ENCODE measurements around the gene TWIST2.

The TWIST2 gene

GRCh38 chr2:238839428-238839827 lies 8.5 kb upstream of the TWIST2 start:
- no peak for DNase-seq

DNA sequence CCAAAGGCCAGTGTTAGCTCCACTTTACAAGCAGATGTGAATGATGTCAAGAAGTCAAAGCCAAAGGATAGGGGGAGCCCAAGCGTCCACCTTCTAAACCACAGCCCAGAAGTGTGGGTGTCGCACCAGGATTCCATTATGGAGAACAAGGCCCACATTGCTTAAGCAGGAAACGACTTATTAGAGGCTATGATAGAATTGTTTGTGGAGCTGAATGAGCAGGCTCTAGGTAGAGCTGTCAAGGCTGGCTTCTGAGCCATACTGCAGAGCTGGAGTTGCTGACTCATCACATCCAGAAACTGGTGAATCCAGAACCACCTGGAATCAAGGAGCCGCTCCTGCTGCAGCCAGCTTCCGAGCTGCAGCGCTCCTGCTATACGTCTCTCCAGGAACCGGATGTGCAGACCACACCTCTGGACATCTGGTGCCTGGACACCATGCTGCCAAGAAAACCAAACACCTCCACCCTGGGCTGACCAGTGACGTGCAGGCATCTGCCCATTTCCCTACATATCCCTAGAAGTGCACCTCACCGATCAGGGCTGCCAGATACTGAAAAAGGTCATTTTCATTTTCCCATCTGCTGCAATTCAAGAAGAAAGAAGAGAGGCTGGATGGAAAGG lies 6.2 kb upstream of the TWIST2 start:
- DNase-seq, result no peak

- DNase-seq, result no peak
These were observed 4.4 kb upstream of the TWIST2 start for GRCh38 chr2:238843476-238843875.

DNA sequence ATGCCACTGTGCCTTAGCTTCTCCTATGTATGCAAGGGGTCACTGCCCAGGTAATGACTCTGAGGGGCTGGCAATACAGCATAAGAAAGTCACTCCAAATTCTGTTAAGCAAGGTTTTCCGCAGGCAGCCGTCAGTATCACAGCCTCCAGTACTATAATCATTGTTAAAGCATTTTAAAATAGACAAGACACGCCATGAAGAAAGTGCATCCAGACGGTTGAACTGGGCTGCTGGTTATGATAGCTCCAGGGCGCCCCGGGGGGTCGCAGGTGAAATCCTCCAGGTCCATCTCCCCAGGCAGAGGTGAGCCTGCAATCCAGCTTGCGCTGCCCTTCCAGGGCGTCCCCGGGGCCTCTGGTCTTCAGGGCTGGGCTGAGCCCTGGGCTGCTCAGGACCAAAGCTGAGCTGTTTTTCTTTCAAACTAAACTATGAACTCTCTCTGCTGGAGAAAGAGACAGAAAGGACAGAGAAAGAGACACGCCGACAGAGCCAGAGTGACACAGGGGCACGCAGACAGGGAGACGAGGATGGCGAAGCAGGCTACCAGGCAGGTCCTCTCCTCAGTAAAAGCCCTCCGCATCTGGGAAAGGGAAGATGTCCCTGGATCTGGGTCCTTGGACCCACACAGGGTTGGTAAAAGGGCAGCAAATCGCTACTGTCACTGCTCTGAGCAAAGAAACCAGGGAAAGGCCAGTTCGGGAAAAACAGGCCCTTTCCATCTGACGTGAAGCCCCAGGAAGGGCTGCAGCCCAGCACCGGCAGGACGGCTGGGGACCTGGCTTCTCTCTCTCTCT lies 2.1 kb upstream of the TWIST2 start:
- DNase-seq, result no peak

DNA sequence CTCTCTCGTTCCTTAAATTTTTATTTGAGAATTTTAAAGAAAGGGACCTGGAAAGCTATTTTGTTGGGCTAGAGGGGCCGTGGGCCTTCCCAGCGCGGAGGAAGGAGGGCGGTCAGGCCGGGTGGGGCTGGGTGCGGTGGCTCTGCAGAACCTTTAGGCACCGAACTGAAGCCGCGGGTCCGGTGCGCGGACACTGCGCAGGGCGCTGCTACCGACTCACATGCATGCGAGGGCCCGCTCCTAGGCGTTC lies 1.6 kb upstream of the TWIST2 start:
- DNase-seq, result no peak

GRCh38 chr2:238846628-238847418 lies 1.1 kb upstream of the TWIST2 start:
- no peak for DNase-seq

- no peak for DNase-seq
These were observed 475 bp upstream of the TWIST2 start for GRCh38 chr2:238847419-238847801.

DNA sequence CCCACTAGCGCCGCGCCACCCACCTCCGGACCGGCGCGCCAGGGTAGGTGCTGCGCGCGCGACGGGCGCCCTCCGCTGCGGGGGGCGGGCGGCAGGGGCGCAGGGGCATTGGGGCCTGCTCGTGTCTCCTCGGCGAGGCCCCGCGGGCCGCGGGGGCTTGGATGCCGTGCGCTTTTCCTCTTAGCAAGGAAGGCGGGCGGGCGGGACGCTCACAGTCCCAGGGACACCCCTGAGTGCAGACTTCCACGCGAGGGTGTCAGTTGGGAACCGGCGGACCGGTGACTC lies 748 bp downstream of the TWIST2 start:
- DNase-seq, result no peak

GRCh38 chr2:238848976-238849853 lies 1.3 kb downstream of the TWIST2 start:
- DNase-seq, result no peak

- no peak for DNase-seq
These were observed 2.2 kb downstream of the TWIST2 start for GRCh38 chr2:238850091-238850490.

DNA sequence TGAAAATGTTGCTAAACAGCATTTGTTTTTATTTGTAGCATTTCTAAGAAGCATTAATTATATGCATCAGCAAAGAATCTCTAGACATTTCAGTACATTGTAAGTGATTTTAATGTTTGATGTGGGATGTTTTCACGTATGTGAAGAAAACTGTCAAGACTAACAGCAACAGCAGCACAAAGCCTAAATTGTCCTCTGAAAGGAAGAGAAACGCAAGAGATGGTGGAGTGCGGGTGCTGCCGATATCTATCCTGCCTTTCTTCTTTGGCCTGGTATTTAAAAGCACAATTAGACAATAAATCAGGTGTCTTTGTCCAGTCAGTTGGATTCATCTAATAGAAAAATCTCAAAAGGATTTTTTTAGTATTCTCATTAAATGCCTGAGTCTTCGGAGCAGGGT lies 3.1 kb downstream of the TWIST2 start:
- no peak for DNase-seq

DNA sequence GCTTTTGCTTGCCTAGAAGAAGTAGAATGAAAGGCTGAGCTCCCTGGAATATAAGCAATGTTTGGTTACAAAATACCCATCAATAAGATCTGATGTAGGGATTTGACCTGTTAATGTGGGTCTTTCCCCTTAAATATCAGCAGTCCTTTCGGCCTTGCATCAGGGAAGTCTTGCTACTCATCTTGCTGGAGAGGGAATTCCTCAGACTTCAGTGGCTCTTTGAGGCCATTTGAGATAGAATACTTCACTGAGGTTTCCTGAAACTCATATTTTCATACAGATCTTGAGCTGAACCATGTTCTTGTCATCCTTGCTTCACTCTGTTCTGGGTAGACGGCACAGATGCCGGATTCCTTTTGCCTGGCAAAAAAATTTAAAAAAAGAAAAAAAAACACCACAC lies 3.9 kb downstream of the TWIST2 start:
- no peak for DNase-seq

GRCh38 chr2:238852206-238852869 lies 4.5 kb downstream of the TWIST2 start:
- DNase-seq, result no peak

GRCh38 chr2:238853218-238853617 lies 5.3 kb downstream of the TWIST2 start:
- DNase-seq, result no peak

DNA sequence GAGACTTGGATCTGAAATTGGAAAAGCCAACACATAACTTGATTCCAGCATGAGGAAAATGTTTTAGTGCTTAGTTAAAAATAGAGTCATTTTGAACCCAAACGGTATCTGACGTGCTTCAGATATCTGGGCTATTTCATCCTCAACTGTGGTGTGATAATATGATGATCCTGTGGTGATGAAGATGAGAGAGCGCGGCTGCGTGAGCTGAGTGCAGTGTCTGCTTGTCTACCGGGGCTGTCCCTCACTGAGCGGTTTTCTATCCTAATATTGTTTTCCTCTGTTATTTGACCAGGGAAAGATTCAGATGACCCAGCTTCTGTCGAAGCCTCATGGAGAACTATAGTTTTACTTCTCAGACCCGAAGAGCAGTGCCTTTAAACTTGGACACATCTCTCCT lies 5.8 kb downstream of the TWIST2 start:
- DNase-seq, result no peak

DNA sequence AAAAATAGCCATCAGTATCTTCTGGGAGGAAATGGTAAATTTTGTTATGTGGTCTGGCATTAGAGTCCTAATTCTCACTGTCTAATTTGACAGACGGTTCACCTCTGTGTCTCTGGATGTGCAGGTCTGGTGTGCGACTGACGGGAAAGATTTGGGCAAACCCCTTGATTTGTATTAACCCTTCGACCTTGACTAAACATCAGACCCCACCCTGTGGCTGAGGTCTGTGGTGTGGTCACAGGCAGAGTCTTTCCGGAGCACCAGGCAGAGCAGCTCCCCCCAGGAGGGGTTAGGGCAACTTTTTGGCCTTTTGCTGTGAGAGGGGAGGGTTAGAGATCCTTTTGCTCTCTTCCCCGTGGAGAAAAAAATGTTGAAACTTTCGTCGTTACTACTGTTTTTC lies 6.4 kb downstream of the TWIST2 start:
- DNase-seq, result no peak

- DNase-seq, result no peak
These were observed 6.9 kb downstream of the TWIST2 start for GRCh38 chr2:238854699-238855229.

GRCh38 chr2:238855299-238855698 lies 7.4 kb downstream of the TWIST2 start:
- no peak for DNase-seq

GRCh38 chr2:238855891-238856580 lies 8.2 kb downstream of the TWIST2 start:
- DNase-seq, result no peak

DNA sequence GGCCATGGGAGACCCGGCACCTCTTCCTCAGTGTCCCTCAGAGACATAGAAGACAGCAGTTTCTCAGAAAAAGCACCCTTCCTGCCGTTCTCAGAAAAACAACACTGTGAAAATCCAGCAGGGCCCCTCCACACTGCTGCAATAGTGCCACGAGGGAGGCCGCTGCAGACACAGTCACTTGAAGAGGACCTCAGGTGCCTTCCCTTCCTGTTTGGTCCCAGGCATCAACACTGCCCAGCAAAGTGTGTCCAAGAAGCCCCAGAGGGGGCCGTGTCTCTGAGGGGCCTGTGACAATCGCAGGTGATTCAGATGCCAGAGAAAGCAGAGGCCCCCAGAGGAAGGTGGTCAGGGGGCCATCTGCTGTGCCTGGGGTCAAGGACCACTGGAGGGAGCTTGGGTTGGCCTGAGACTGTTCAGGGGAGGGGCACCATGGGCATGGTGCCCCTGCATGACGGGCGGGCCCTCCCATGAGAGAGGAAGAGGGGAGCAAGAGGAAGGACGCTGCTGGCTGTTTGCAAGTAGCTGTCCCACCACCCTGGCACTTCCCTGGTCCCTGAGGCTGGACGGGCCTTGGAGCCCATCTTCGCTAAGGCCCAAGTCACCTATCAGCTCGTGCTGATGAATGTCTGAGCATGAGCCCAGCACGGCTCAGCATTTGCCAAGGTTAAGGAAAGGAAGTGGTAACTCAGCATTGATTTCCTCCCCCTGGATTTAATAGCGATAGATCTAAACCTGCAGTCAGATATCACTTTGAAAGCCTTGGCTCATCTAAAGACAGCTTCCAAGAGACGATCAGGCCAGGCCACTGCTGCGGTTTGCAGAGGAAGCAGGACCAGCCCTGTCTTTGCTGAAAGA lies 9.1 kb downstream of the TWIST2 start:
- DNase-seq, result no peak

DNA sequence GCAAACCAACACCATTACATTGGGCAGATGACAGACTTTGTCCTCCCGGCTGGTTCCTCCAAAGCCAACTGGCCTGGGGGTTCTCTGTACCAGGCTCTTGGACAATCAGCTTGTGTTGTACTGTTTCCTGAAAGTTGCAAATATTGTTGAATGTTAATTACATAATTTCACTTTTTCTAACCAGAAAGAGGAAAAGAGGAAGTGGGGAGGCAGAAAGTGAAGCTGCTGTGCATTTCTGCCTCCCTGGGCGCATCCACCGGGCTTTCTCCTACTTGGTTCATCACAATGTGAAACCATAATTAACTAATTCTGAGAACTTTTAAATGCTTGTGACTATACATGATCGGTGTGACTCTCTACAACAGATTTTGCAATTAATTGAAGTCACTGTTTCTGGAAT lies 10.1 kb downstream of the TWIST2 start:
- no peak for DNase-seq
